HL-60 (cell line): ENCODE data around the gene FBXW4.

Experiments
- DNase-seq, 2 experiments: peaks; one replicate each; pipeline ENCODE4 v3.0.0-alpha.2; 2010 to 2020; ENCODE audit warnings: low read depth in 1 of 2, low spot score in 1 of 2
- H3K27ac ChIP-seq: fragments of 250-450 bp; sonication (Bioruptor Pico); replicated peaks from 2 replicates; pipeline ENCODE4 v1.5.1; 2020; ENCODE audit warnings: mild to moderate bottlenecking, moderate library complexity
- H3K27me3 ChIP-seq: fragments of 250-450 bp; sonication (Bioruptor Pico); 2 replicates; pipeline ENCODE4 v1.5.1; 2021; ENCODE audit warnings: mild to moderate bottlenecking, moderate library complexity; ENCODE audit not compliant: insufficient read depth, poor library complexity, severe bottlenecking
- H3K4me3 ChIP-seq: replicated peaks from 2 replicates; pipeline ENCODE4 v1.5.1; 2011; ENCODE audit warnings: mild to moderate bottlenecking, control low read depth, low read length; ENCODE audit not compliant: insufficient read depth
- CTCF ChIP-seq: IDR thresholded peaks from one replicate; pipeline ENCODE4 v1.5.1; 2011; ENCODE audit warnings: low read length, control low read depth, inconsistent platforms; ENCODE audit not compliant: insufficient read depth
- GABPA ChIP-seq: IDR thresholded peaks from 2 replicates; pipeline ENCODE4 v1.6.1; 2012; ENCODE audit warnings: low read depth
- POLR2AphosphoS5 ChIP-seq: IDR thresholded peaks from 2 replicates; pipeline ENCODE4 v1.6.1; 2012; ENCODE audit warnings: low read depth
- REST ChIP-seq: IDR thresholded peaks from 2 replicates; pipeline ENCODE4 v1.6.1; 2012; ENCODE audit warnings: low read depth; ENCODE audit not compliant: insufficient replicate concordance
- SPI1 ChIP-seq: IDR thresholded peaks from 2 replicates; pipeline ENCODE4 v1.6.1; 2012; ENCODE audit warnings: low read depth, mild to moderate bottlenecking, borderline replicate concordance

FBXW4 gene

DNA sequence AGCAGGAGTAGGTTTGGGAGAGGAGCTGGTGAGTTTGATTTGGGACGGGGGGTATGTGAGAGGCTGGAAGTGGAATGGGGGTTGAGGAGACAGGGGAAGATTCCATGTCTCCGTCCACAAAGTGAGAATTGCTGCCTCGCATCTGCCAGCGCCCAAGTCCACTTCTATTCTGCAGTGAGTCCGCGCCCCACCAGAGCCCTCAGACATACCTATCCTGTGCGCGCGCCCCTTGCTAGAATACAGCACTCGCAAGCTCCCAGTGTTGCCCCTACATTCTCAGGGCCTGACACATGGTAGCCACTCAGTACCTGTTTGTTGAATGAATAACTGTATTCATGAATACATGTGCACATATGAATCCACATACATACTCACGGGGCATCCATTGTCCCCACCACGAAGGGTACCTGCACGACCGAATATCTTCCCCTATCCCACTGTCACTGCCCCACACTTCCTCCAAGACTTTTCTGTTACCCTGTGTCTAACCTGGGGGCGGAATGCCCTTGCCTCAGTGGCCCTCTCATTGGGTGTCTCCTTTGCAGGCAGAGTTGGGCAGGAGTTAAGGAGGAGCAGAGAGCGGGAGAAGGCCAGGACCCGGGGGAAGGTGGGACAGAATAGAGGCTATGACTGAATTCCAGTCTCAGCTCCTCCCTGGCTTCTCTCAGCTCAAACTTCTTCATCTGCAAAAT lies 126.8 kb downstream of the FBXW4 start:
- no peak overlapping the region for H3K4me3 ChIP-seq
- TF ChIP-seq POLR2AphosphoS5 (no peak), GABPA (no peak)
- DNase-seq: no peak
- peaks cover 31% of the 10 kb centered on the region for H3K27me3 ChIP-seq
- no peak overlapping the region for H3K27ac ChIP-seq

DNA sequence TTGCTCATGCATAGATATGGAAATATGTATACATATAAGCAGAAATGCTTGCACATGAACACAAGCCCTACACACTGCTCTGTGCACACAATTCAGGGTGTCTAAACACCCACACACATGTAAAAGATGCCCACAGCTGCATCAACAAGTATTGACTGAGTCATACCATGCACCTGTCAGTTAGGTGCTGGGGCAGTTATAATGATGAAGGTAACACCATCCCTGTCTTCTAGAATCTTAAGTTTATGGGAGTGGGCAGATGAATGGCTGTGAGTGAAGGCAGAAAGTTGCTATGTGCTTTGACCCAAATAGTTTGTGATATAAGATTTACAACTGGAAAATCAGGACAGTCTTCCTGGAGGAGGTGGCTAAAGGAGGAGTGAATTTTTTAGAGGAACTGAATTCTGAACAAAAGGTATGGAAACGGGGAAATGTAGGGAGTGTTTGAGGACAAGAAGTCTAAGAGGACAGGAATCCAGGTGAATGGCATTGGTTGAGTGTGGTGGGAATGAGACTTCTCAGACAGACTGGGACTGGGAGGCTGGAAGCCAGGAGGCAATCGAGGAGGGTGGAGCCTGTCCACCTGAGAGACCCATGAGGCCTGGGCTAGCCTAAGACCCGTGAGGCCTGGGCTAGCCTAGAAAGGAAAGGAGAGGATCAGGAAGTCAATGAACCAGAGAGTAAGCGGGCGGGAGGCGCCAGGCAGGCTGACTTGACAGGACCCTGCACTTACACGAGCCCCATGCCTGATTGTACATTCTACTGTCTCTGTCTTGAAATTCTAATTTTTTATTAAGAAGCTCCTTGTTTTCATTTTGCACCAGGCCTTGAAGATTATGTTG lies 127.6 kb downstream of the FBXW4 start:
- peaks cover 33% of the 10 kb centered on the region for H3K27me3 ChIP-seq
- no peak overlapping the region for H3K27ac ChIP-seq
- TF ChIP-seq SPI1 (no peak), GABPA (no peak), CTCF (no peak), REST (no peak), POLR2AphosphoS5 (no peak)
- no peak for DNase-seq
- H3K4me3 ChIP-seq: no peak overlapping the region

GRCh38 chr10:101566333-101567164 lies 128.4 kb downstream of the FBXW4 start:
- TF ChIP-seq POLR2AphosphoS5 (no peak), REST (no peak), SPI1 (no peak), CTCF (no peak), GABPA (no peak)
- no peak for DNase-seq
- peaks cover 33% of the 10 kb centered on the region for H3K27me3 ChIP-seq
- H3K27ac ChIP-seq: no peak overlapping the region
- no peak overlapping the region for H3K4me3 ChIP-seq

DNA sequence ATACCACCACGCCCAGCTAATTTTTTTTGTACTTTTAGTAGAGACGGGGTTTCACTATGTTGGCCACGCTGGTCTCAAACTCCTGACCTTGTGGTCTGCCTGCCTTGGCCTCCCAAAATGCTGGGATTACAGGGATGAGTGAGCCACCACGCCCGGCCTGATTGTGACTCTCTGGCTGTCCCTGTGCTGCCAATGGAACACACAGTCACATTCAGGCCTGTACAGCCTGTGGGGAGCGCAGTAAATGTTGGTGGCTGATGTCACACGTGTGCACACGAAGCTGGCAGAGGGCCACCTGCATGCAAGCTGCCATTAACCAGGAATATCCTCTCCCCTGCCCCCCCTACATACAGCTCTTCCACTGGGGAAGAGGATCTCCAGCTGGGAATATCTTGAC lies 129.0 kb downstream of the FBXW4 start:
- no peak for DNase-seq
- TF ChIP-seq CTCF: no peak
- TF ChIP-seq GABPA: no peak
- TF ChIP-seq REST: no peak
- TF ChIP-seq SPI1: no peak
- no peak for TF ChIP-seq POLR2AphosphoS5
- no peak overlapping the region for H3K27ac ChIP-seq
- H3K4me3 ChIP-seq: no peak overlapping the region
- H3K27me3 ChIP-seq: peaks cover 33% of the 10 kb centered on the region
